Ishikawa (cell line): ENCODE data around the gene FOXP4.

Experiments
- CEBPB ChIP-seq: IDR thresholded peaks from 2 replicates; pipeline ENCODE4 v1.6.1; 2012
- CREB1 ChIP-seq: IDR thresholded peaks from 2 replicates; pipeline ENCODE4 v1.6.1; 2012; ENCODE audit warnings: low read depth
- EGR1 ChIP-seq: IDR thresholded peaks from 2 replicates; pipeline ENCODE4 v1.6.1; 2012
- EP300 ChIP-seq: IDR thresholded peaks from 2 replicates; pipeline ENCODE4 v1.6.1; 2012; ENCODE audit warnings: borderline replicate concordance
- FOXM1 ChIP-seq: IDR thresholded peaks from 2 replicates; pipeline ENCODE4 v1.6.1; 2012; ENCODE audit warnings: low read depth, borderline replicate concordance
- MAX ChIP-seq: IDR thresholded peaks from 2 replicates; pipeline ENCODE4 v1.6.1; 2012
- NFIC ChIP-seq: IDR thresholded peaks from 2 replicates; pipeline ENCODE4 v1.6.1; 2012
- RAD21 ChIP-seq: IDR thresholded peaks from 2 replicates; pipeline ENCODE4 v1.6.1; 2012; ENCODE audit warnings: low read depth
- TAF1 ChIP-seq: IDR thresholded peaks from 2 replicates; pipeline ENCODE4 v1.6.1; 2012; ENCODE audit warnings: low read depth, mild to moderate bottlenecking
- TCF12 ChIP-seq: IDR thresholded peaks from 2 replicates; pipeline ENCODE4 v1.6.1; 2012; ENCODE audit warnings: low read depth
- TEAD4 ChIP-seq: IDR thresholded peaks from 2 replicates; pipeline ENCODE4 v1.6.1; 2012
- USF1 ChIP-seq: IDR thresholded peaks from 2 replicates; pipeline ENCODE4 v1.6.1; 2012
- YY1 ChIP-seq: IDR thresholded peaks from 2 replicates; pipeline ENCODE4 v1.6.1; 2012; ENCODE audit warnings: low read depth
- ZBTB7A ChIP-seq: IDR thresholded peaks from 2 replicates; pipeline ENCODE4 v1.6.1; 2012; ENCODE audit warnings: low read depth
- TF ChIP-seq, protein P1 (sequence below): IDR thresholded peaks from 2 replicates; pipeline ENCODE4 v1.6.1; 2012; ENCODE audit warnings: low read depth, mild to moderate bottlenecking

The FOXP4 gene

GRCh38 chr6:41567684-41568083 is 21.5 kb downstream of the FOXP4 start:
- TF ChIP-seq TEAD4, result no peak
- TF ChIP-seq ZBTB7A, result no peak
- no peak for TF ChIP-seq FOXM1
- no peak for TF ChIP-seq RAD21
- TF ChIP-seq USF1, result no peak
- TF ChIP-seq EP300, result no peak
- no peak for TF ChIP-seq CEBPB

DNA sequence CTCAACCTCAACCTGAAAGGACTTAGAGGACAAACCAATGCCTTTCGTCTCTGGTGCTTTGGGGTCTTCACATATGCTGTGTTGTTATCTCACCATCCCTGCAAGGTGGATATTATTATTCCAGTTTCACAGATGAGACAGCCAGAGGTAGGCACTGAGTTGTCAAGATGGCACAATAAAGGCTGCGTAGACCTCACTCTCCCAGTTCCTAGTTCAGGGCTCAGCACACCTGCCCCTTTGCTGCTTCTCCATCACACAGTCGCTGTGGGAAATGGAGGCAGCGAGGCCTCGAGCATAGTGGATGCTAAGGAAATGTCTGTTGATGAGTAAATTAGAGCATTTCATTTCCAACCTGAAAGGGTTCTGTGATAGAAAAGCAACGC is 22.0 kb downstream of the FOXP4 start:
- TF ChIP-seq ZBTB7A, result no peak
- no peak for TF ChIP-seq NFIC
- no peak for TF ChIP-seq EGR1
- no peak for TF ChIP-seq EP300
- no peak for TF ChIP-seq TEAD4
- no peak for TF ChIP-seq TCF12

DNA sequence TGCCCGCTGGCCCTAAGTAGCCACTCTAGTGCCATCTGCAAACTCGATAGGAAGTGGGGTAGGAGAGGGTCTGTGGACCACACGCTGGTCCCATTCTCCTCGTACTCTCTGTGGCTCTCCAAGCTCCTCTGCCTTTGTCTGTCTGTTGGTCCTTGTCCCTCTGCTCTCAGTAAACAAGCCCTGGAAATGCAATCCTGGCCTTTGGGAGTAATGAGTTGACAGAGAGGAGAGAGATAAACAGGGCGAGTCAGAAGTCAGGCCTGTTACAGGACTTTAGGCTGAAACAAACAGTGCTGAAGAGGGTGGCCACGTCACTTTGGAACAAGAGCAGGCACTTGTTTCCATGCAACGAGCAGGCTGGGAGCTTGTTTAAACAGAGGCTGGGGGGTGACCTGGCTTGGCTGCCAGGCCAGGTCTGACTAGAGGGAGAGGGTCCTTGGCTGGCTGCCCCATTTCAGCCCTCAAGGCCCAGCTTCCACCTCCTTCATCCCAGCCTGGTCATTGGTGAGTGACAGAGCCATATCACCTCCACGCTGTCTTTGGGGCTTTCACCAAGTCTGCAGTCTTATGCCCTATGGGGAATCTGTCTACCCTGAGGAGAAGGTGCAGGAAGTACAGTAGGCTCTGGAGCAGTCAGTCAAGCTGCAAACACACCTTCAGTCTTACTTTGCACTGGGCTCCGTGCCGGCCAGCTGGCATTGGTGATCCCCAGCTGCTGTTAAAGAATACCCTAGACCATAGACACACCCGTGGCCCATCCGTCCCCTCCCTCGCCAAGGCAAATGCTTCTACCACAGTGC is 22.6 kb downstream of the FOXP4 start:
- TF ChIP-seq, protein P1, sequence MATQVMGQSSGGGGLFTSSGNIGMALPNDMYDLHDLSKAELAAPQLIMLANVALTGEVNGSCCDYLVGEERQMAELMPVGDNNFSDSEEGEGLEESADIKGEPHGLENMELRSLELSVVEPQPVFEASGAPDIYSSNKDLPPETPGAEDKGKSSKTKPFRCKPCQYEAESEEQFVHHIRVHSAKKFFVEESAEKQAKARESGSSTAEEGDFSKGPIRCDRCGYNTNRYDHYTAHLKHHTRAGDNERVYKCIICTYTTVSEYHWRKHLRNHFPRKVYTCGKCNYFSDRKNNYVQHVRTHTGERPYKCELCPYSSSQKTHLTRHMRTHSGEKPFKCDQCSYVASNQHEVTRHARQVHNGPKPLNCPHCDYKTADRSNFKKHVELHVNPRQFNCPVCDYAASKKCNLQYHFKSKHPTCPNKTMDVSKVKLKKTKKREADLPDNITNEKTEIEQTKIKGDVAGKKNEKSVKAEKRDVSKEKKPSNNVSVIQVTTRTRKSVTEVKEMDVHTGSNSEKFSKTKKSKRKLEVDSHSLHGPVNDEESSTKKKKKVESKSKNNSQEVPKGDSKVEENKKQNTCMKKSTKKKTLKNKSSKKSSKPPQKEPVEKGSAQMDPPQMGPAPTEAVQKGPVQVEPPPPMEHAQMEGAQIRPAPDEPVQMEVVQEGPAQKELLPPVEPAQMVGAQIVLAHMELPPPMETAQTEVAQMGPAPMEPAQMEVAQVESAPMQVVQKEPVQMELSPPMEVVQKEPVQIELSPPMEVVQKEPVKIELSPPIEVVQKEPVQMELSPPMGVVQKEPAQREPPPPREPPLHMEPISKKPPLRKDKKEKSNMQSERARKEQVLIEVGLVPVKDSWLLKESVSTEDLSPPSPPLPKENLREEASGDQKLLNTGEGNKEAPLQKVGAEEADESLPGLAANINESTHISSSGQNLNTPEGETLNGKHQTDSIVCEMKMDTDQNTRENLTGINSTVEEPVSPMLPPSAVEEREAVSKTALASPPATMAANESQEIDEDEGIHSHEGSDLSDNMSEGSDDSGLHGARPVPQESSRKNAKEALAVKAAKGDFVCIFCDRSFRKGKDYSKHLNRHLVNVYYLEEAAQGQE, result no peak
- TF ChIP-seq CEBPB (no peak), MAX (no peak), EP300 (no peak), YY1 (no peak)

DNA sequence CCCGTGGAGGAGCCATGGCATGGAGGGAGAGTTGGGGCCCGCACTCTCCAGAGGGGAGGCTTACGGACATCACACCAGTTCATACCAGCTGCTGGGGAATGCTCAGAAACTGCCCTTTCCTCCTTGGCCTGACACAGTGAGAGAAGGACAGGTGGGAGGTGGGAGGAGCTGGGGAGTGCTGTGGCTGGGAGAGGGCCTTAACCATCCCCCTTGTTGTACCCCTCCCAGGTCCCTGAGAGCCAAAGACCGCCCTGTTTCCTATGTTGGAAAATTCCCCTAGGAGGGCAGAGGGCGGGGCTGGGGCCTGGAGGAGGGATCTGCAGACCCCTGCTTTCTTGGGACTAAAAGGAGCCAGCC is 24.1 kb downstream of the FOXP4 start:
- TF ChIP-seq ZBTB7A, result no peak
- no peak for TF ChIP-seq NFIC
- no peak for TF ChIP-seq TEAD4
- no peak for TF ChIP-seq CREB1
- TF ChIP-seq FOXM1, result no peak
- no peak for TF ChIP-seq USF1
- TF ChIP-seq, protein P1, result no peak
- TF ChIP-seq MAX, result no peak
- no peak for TF ChIP-seq YY1
- TF ChIP-seq EP300, result no peak
- no peak for TF ChIP-seq RAD21
- no peak for TF ChIP-seq TAF1
- TF ChIP-seq CEBPB, result no peak
- TF ChIP-seq EGR1, result no peak
- no peak for TF ChIP-seq TCF12

DNA sequence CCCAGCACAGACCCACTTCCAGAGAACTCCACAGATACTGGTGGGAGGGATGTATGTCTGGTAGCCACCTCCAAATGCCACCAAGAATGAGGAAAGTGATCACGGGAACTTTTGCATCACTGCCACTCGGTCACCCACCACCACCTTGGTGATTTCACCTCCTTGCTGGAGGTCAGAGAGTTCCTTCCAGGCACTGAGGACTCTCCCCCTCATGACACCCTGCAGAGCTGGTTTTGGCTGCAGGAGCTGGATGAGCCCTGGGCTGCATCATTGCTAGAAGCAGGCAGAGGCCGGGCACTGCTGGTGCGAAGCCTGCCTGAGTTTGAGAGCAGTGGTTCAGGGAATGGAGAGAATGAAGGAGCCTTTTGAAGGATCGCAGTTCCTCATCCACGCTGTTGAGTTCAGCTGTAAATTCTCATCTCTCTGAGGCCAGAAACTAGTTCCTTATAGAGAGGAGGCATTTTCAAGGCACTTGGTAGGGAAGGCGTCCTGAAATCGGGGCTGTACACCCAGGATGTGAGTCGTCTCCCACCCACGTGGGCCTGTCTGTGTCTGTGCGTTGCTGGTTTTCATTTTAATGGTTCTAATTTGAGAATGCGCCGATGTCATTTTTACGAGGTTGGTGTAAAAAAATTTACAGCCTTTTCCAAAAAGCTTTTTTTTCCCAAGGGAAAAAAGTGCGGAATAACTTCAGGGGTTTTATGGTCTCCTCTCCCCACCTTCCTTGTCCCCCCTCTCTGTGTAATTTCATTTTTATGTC is 25.0 kb downstream of the FOXP4 start:
- no peak for TF ChIP-seq TCF12
- no peak for TF ChIP-seq NFIC
- TF ChIP-seq CEBPB, result no peak
- TF ChIP-seq USF1, result no peak
- TF ChIP-seq EGR1, result no peak

GRCh38 chr6:41572613-41573012 is 26.4 kb downstream of the FOXP4 start:
- no peak for TF ChIP-seq MAX
- TF ChIP-seq TCF12, result no peak
- TF ChIP-seq RAD21, result no peak
- TF ChIP-seq, protein P1, result no peak
- no peak for TF ChIP-seq USF1
- TF ChIP-seq EGR1, result no peak
- TF ChIP-seq CEBPB, result no peak
- no peak for TF ChIP-seq TEAD4
- TF ChIP-seq EP300, result no peak
- no peak for TF ChIP-seq CREB1
- TF ChIP-seq ZBTB7A, result no peak
- TF ChIP-seq YY1, result no peak
- TF ChIP-seq NFIC, result no peak
